ENCODE results near the gene GPR180. TPM values are rescaled to one million over a fixed set of nuclear protein-coding genes. Genes with fewer than 3 reads are reported as not detected.

Gene GPR180
- total RNA-seq = 10 to 100 TPM; 10.4 to 13.3 (median 10.9) TPM

DNA sequence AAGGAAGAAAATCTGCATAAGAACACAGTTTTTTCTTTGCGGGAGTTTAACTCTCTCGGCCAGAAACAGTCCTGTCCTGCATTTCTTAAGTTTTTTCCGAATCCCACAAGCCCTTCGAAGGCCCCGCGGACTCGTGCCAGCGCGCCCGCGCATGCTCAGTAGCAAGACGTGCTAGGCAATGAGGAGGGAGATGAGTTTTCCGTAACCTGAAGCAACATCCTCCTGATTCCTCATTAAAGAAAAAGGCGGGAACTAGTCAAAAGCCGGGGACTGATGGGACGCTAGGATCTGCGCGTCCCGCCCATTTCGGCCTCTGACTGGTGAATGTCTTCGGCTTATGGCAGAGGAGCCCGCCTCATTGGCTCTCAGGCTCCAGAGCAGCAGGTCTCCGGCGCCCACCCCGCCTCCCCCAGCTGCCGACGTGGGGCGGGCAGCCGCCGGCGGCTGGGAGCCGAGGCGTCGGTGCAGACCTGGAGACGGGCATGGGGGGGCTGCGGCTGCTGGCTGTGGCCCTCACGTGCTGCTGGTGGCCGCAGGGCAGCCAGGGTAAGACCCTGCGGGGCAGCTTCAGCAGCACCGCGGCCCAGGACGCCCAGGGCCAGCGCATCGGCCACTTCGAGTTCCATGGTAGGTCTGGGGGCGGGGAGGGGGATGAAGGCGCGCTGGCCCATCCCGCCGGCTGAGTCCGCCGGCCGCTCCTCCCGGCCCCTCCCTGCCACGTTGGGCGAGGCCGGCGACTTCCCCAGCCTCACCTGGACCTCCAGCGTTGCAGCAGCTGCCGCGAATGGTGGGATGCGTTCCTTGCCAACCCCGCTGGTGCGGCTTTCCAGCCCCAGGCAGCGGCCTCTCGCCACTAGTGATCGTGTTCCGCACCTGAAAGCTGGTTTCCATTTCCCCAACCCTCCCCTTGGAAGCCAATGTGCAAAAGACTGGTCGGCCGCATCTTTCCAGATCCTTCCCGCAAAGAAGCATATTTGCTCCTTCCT lies at the start of gene GPR180:
Gene GPR180, plus strand, starts transcription at position 412 of the 986 bp plus-strand sequence. Its CDS starts 71 bp downstream, at position 483.
- 0 to 2% methylated on average over 23 to 37 of the region's 71 CpGs for WGBS, 2 donors
- intact Hi-C loops (cut with DNase I) = no loop called here
- Histone ChIP-seq H3K4me3 (replicated peaks in 1 of 3) (peak within 1 kb of the TSS; percentile 51 to 97 (median 65)), H3K36me3 (peaks cover 0 to 8% of the 10 kb centered on the region in 2 donors), H3K4me1 (peaks cover 0 to 11% of the 10 kb centered on the region in 2 donors), H3K9me3 (no peaks in the 10 kb centered on the region), H3K27me3 (no peaks in the 10 kb centered on the region), H3K27ac (peak within 1 kb of the TSS; percentile 82 to 93 (median 89))
- TF ChIP-seq, protein P1, sequence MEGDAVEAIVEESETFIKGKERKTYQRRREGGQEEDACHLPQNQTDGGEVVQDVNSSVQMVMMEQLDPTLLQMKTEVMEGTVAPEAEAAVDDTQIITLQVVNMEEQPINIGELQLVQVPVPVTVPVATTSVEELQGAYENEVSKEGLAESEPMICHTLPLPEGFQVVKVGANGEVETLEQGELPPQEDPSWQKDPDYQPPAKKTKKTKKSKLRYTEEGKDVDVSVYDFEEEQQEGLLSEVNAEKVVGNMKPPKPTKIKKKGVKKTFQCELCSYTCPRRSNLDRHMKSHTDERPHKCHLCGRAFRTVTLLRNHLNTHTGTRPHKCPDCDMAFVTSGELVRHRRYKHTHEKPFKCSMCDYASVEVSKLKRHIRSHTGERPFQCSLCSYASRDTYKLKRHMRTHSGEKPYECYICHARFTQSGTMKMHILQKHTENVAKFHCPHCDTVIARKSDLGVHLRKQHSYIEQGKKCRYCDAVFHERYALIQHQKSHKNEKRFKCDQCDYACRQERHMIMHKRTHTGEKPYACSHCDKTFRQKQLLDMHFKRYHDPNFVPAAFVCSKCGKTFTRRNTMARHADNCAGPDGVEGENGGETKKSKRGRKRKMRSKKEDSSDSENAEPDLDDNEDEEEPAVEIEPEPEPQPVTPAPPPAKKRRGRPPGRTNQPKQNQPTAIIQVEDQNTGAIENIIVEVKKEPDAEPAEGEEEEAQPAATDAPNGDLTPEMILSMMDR (IDR thresholded peaks at IDR 0.05) = no peak
- TF ChIP-seq POLR2A (IDR thresholded peaks at IDR 0.05) = peak in 1 of 2 donors; percentile 92
- peak; percentile 98 to 99 for DNase-seq

DNA sequence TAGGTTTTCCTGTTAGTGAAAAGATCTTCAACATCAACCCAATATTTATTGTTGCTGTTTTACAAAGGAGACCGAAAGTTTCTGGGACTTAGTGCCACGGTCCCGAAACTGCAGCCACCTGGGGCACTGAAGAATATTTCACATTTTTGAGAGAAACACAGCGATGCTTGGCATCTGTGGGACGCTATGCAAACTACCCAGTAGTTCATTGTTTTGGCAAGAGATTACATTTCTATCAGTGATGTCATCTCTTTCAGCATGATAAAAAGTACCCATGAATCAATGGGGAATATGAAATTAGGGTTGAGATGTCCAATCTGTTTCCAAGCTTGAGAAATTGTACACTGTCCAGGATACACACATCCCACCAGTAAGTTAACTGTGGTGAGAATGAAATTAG lies 49.6 kb upstream of the GPR180 start:
- DNase-seq = no peak
- Histone ChIP-seq H3K4me1 (peaks cover 6 to 8% of the 10 kb centered on the region in 2 donors), H3K4me3 (replicated peaks in 1 of 3) (no peak overlapping the region), H3K9me3 (no peaks in the 10 kb centered on the region), H3K36me3 (no peaks in the 10 kb centered on the region), H3K27ac (no peak overlapping the region), H3K27me3 (no peaks in the 10 kb centered on the region)
- TF ChIP-seq, protein P1 (IDR thresholded peaks at IDR 0.05) = no peak
- TF ChIP-seq POLR2A (IDR thresholded peaks at IDR 0.05) = no peak
- intact Hi-C loops (cut with DNase I) = no loop called here
- WGBS, 2 donors = 92 to 94% methylated on average over 5 of the region's 5 CpGs

DNA sequence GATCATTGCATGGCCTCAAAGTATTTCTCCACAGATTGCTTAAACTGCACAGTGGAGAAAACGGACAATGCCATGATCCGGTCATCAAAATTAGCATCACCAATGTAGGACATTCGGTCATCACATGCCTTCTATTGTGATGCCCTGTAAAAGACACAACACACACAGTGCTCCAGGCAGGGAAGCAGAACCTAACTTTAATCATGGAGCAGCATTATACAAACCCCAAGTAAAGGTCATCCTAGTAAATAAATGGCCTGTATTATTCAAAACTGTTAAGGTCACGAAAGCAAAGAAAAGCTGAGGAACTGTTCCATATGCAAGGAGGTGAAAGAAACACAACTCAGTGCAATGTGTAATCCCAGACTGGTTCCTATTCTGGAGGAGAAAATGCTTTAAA lies 47.9 kb upstream of the GPR180 start:
- no peak overlapping the region for H3K27ac ChIP-seq
- DNase-seq = no peak
- TF ChIP-seq, protein P1 (IDR thresholded peaks at IDR 0.05) = no peak
- TF ChIP-seq POLR2A (IDR thresholded peaks at IDR 0.05) = no peak
- H3K4me1 ChIP-seq = no peaks in the 10 kb centered on the region
- intact Hi-C loops (cut with DNase I) = no loop called here
- no peak overlapping the region for H3K4me3 ChIP-seq (replicated peaks in 1 of 3)
- no peaks in the 10 kb centered on the region for H3K9me3 ChIP-seq
- 91 to 92% methylated on average over 4 of the region's 4 CpGs for WGBS, 2 donors
- no peaks in the 10 kb centered on the region for H3K36me3 ChIP-seq
- no peaks in the 10 kb centered on the region for H3K27me3 ChIP-seq

DNA sequence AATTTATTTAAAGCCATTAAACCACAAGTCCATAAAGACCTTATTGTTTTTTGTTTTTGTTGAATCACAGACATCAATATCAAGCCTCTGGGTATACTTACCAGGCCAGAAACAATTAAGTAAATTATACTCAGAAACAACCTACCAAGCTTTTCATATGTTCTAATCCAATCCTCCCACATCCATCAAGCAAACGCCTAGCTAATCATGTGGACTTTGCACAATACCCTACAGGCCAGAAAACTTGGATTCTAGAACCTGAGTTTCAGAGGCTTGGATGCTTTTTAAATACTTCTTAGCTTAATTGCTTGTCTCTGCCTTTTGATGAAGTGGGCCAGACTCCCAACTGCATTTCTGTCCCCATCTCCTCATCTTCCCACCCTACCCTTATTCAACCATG lies 45.6 kb upstream of the GPR180 start:
- no peaks in the 10 kb centered on the region for H3K4me1 ChIP-seq
- H3K9me3 ChIP-seq = no peaks in the 10 kb centered on the region
- TF ChIP-seq POLR2A (IDR thresholded peaks at IDR 0.05) = no peak
- TF ChIP-seq, protein P1 (IDR thresholded peaks at IDR 0.05) = no peak
- intact Hi-C loops (cut with DNase I) = no loop called here
- H3K27ac ChIP-seq = no peak overlapping the region
- no peak for DNase-seq
- no peaks in the 10 kb centered on the region for H3K27me3 ChIP-seq
- no peaks in the 10 kb centered on the region for H3K36me3 ChIP-seq
- 79 to 89% methylated on average over 1 of the region's 1 CpG for WGBS, 2 donors
- no peak overlapping the region for H3K4me3 ChIP-seq (replicated peaks in 1 of 3)

DNA sequence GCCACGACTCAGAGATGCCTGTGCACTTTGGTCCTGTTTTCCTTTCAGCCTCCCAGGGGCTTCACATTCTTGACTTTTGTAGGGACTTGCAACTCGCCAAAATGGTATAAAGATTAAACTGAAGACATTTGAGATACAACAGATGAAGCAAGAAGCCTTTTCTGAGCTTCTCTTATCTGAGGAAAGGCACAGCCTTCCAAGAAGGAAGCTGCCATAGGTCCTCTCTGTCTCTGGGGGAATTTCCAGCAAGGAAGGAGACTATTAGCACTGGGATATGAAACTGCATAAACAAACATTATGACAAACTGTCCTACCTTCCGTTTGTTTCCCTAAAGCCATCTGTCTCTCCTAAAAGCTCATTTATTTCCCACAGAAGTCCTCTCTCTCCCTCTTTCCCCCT lies 45.0 kb upstream of the GPR180 start:
- H3K4me3 ChIP-seq (replicated peaks in 1 of 3) = no peak overlapping the region
- TF ChIP-seq, protein P1 (IDR thresholded peaks at IDR 0.05) = no peak
- TF ChIP-seq POLR2A (IDR thresholded peaks at IDR 0.05) = no peak
- 62 to 67% methylated on average over 3 of the region's 3 CpGs for WGBS, 2 donors
- no peaks in the 10 kb centered on the region for H3K27me3 ChIP-seq
- H3K27ac ChIP-seq = no peak overlapping the region
- intact Hi-C loops (cut with DNase I) = no loop called here
- no peaks in the 10 kb centered on the region for H3K36me3 ChIP-seq
- no peaks in the 10 kb centered on the region for H3K4me1 ChIP-seq
- DNase-seq = no peak
- H3K9me3 ChIP-seq = no peaks in the 10 kb centered on the region

All from thyroid gland (tissue), 4 donors.